Activated CD8-positive, alpha-beta T cell treated with anti-CD3 and anti-CD28 coated beads for 36 hours (primary cell): Measurements from ENCODE around the gene TMUB1. TPM values are rescaled to one million over a fixed set of nuclear protein-coding genes. Genes with fewer than 3 reads are reported as not detected.

Source experiments
- ATAC-seq: fragments of 200-7000 bp; cut with Tn5 transposase; one replicate; pipeline ENCODE4 v1.10.0; 2021; ENCODE audit warnings: mild to moderate bottlenecking, moderate library complexity
- CTCF ChIA-PET: fragments of 350-600 bp; sonication (Branson Sonifier 250); formaldehyde crosslinking; loops from one replicate; lab custom pipeline; 2021; ENCODE audit warnings: antibody characterized with exemption; lab: Charles Lee
- POLR2A ChIA-PET: fragments of 350-600 bp; sonication (Branson Sonifier 250); formaldehyde crosslinking; loops from one replicate; lab custom pipeline; 2021; ENCODE audit warnings: antibody characterized with exemption; lab: Charles Lee
- DNase-seq: peaks from one replicate; pipeline ENCODE4 v3.0.0-alpha.2; 2020
- H3K27ac Mint-ChIP-seq: one replicate; pipeline ENCODE4 v1.8.0; 2021; ENCODE audit warnings: mild to moderate bottlenecking, mixed read lengths
- H3K27me3 Mint-ChIP-seq: one replicate; pipeline ENCODE4 v1.8.0; 2021; ENCODE audit warnings: mixed read lengths
- H3K36me3 Mint-ChIP-seq: one replicate; pipeline ENCODE4 v1.8.0; 2021; ENCODE audit warnings: low read depth, mixed read lengths
- H3K4me1 Mint-ChIP-seq: one replicate; pipeline ENCODE4 v1.8.0; 2021; ENCODE audit warnings: low read depth, mixed read lengths
- H3K4me3 Mint-ChIP-seq: one replicate; pipeline ENCODE4 v1.8.0; 2021; ENCODE audit warnings: mild to moderate bottlenecking, moderate library complexity, mixed read lengths
- H3K9me3 Mint-ChIP-seq: one replicate; pipeline ENCODE4 v1.8.0; 2021; ENCODE audit warnings: mixed read lengths
- intact Hi-C: fragments of 100-400 bp; cut with micrococcal nuclease; formaldehyde crosslinking; loops from one replicate; pipeline ENCODE4 v1.10.0; 2022
- total RNA-seq, 2 experiments: library from RNA; stranded (reverse); gene quantifications; one replicate each; pipeline ENCODE4 v1.2.3, GENCODE V29; 2021
- TF ChIP-seq, protein P1 (sequence below): fragments of 200-600 bp; IDR thresholded peaks from one replicate; pipeline ENCODE4 v1.8.0; 2022; ENCODE audit warnings: antibody characterized with exemption, mild to moderate bottlenecking

The TMUB1 gene
- total RNA-seq, 2 experiments from 2014 or later: 59.7 to 64.2 TPM

DNA sequence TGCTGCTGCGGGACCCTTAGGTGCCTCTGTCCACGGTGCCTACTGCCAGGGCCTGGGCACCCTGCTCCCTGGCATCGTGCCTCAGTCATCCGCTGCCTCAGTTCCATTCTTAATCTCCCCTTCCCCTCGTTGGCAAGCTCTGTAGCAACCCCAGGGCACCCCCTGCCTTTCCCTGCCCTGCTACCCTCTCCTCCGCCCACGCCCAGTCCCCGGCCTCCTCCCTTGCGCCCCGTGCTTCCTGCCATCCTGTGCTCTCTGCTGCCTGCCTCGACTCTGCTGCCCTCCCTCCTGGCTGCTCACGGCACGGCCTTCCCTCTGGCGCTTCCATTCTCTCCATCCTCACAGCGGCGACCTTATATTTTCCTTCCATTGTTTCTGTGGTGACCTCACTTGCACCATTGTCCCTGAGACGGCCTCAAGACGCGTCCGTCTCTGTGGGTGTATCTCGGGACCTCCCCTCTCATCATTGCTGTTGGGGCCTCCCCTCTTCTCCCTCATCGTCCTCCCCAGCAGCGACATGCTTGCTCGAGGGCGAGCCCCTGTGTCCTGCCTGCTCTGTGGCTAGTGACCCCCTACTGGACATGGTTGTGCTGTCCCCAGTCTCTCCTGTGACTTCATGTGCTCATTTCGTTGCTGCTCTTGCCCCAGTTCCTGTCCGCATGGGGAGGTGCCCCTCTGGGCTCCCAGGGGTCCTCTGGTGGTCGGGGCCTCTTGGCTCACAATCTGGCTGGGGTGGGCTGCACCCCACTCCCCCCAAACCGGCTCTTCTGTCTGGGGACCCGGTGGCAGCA is 38.3 kb upstream of the TMUB1 start:
- POLR2A ChIA-PET: no interaction called here
- H3K4me3 Mint-ChIP-seq: no peak overlapping the region
- peaks cover 5% of the 10 kb centered on the region for H3K36me3 Mint-ChIP-seq
- ATAC-seq (no peak), DNase-seq (no peak)
- H3K27me3 Mint-ChIP-seq: no peaks in the 10 kb centered on the region
- H3K4me1 Mint-ChIP-seq: peaks cover 7% of the 10 kb centered on the region
- H3K27ac Mint-ChIP-seq: no peak overlapping the region
- TF ChIP-seq, protein P1, sequence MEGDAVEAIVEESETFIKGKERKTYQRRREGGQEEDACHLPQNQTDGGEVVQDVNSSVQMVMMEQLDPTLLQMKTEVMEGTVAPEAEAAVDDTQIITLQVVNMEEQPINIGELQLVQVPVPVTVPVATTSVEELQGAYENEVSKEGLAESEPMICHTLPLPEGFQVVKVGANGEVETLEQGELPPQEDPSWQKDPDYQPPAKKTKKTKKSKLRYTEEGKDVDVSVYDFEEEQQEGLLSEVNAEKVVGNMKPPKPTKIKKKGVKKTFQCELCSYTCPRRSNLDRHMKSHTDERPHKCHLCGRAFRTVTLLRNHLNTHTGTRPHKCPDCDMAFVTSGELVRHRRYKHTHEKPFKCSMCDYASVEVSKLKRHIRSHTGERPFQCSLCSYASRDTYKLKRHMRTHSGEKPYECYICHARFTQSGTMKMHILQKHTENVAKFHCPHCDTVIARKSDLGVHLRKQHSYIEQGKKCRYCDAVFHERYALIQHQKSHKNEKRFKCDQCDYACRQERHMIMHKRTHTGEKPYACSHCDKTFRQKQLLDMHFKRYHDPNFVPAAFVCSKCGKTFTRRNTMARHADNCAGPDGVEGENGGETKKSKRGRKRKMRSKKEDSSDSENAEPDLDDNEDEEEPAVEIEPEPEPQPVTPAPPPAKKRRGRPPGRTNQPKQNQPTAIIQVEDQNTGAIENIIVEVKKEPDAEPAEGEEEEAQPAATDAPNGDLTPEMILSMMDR: no peak
- intact Hi-C loops: no loop called here
- CTCF ChIA-PET: interaction anchor here (0.9 to 1.5 kb wide), 2 partner anchors 11 to 126 kb away, joined by 3 read pairs; no protein-coding TSS in a partner anchor
- no peaks in the 10 kb centered on the region for H3K9me3 Mint-ChIP-seq

- ChIA-PET CTCF (interaction anchor here (0.7 to 1.5 kb wide), 3 partner anchors 10 to 126 kb away, joined by 3 read pairs; no protein-coding TSS in a partner anchor), POLR2A (no interaction called here)
- H3K4me1 Mint-ChIP-seq: peaks cover 8% of the 10 kb centered on the region
- TF ChIP-seq, protein P1: no peak
- H3K36me3 Mint-ChIP-seq: peaks cover 5% of the 10 kb centered on the region
- H3K27ac Mint-ChIP-seq: no peak overlapping the region
- no peak overlapping the region for H3K4me3 Mint-ChIP-seq
- DNase-seq: no peak
- H3K27me3 Mint-ChIP-seq: peaks cover under 1% of the 10 kb centered on the region
- intact Hi-C loops: no loop called here
- no peak for ATAC-seq
- no peaks in the 10 kb centered on the region for H3K9me3 Mint-ChIP-seq
Observed at GRCh38 chr7:151120896-151121295, 37.6 kb upstream of the TMUB1 start.

DNA sequence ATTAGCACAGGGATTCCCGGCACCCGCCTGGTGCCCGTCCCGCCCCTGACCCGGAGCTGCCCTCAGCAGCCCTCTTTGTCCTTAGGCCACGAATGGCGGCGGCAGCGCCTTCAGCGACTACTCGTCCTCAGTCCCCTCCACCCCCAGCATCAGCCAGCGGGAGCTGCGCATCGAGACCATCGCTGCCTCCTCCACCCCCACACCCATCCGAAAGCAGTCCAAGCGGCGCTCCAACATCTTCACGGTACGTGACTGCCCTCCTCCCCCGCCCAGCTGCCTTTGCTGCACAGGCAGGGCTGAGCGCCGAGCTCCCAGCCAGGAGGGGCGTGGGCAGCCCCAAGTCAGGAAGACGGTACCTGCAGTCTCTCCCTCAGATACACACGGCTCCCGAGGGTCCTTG is 36.6 kb upstream of the TMUB1 start:
- H3K27me3 Mint-ChIP-seq: peaks cover 4% of the 10 kb centered on the region

DNA sequence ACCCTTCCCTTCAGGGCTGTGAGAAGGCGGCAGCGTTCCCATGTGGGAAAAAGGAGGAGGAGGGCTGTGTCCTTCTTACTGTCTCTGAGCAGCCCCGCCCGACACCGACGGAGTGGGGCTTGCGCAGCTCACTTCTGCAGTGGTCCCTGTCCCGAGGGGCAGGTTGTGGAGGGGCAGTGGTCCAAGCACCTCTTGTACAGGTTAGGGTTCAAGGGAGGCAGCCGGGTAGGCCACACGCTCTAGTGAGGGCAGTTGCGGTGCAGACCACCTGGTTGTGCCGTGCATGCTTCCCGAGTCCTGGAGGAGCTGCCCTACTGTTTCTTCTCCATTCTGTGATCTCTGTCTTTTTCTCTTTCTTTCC is 35.7 kb upstream of the TMUB1 start:
- no peak for ATAC-seq
- Mint-ChIP-seq H3K4me1 (peaks cover 11% of the 10 kb centered on the region), H3K27me3 (peaks cover 4% of the 10 kb centered on the region), H3K27ac (no peak overlapping the region), H3K9me3 (no peaks in the 10 kb centered on the region), H3K4me3 (no peak overlapping the region), H3K36me3 (peaks cover 4% of the 10 kb centered on the region)
- ChIA-PET POLR2A (interaction anchor here (1.0 kb wide), 1 partner anchor 49 kb away, joined by 3 read pairs; no protein-coding TSS in a partner anchor), CTCF (interaction anchor here (1.2 kb wide), 1 partner anchor 9 kb away, joined by 3 read pairs; no protein-coding TSS in a partner anchor)
- no peak for DNase-seq
- TF ChIP-seq, protein P1: no peak
- intact Hi-C loops: loop anchor here (10.0 kb wide), 1 partner anchor 186 kb away; no protein-coding TSS in a partner anchor

More for the DNA sequence above, 36.6 kb upstream of the TMUB1 start:
- no peak overlapping the region for H3K4me3 Mint-ChIP-seq
- peaks cover 11% of the 10 kb centered on the region for H3K4me1 Mint-ChIP-seq
- ATAC-seq (no peak), DNase-seq (no peak)
- peaks cover 5% of the 10 kb centered on the region for H3K36me3 Mint-ChIP-seq
- intact Hi-C loops: loop anchor here (10.0 kb wide), 1 partner anchor 185 kb away; no protein-coding TSS in a partner anchor
- ChIA-PET POLR2A (interaction anchor here (1.0 kb wide), 1 partner anchor 48 kb away, joined by 3 read pairs; no protein-coding TSS in a partner anchor), CTCF (interaction anchor here (1.1 to 1.5 kb wide), 3 partner anchors 9 to 242 kb away, joined by 3 read pairs; no protein-coding TSS in a partner anchor)
- TF ChIP-seq, protein P1: no peak
- H3K27ac Mint-ChIP-seq: no peak overlapping the region
- no peaks in the 10 kb centered on the region for H3K9me3 Mint-ChIP-seq
